MCF 10A (cell line): ENCODE results near the gene NSUN7. TPM values are rescaled to one million over a fixed set of nuclear protein-coding genes. Genes with fewer than 3 reads are reported as not detected.

Experiments used
- BruUV-seq: library from RNA; stranded (reverse); fragments of 400-500 nt; replicated peaks from 2 replicates; lab custom pipeline; 2021; lab: Mats Ljungman, UMichigan
- CTCF ChIA-PET: fragments of 300-600 bp; sonication (Branson Sonifier 250); formaldehyde crosslinking; extraction: SDS; loops from one replicate; lab custom pipeline; 2021; ENCODE audit warnings: antibody characterized with exemption, inconsistent platforms; lab: Yijun Ruan, JAX
- POLR2A ChIA-PET: fragments of 300-600, 350-650 bp; sonication (Branson Sonifier 250); formaldehyde crosslinking; extraction: SDS; loops from one replicate; lab custom pipeline; 2020; ENCODE audit warnings: antibody characterized with exemption, inconsistent platforms; lab: Yijun Ruan, JAX
- DNase-seq: peaks from one replicate; pipeline ENCODE4 v3.0.0-alpha.2; 2018; ENCODE audit not compliant: unreplicated experiment
- H3K27ac Mint-ChIP-seq: one replicate; pipeline ENCODE4 v1.8.0; 2022; ENCODE audit warnings: mild to moderate bottlenecking, low read depth, mixed read lengths; ENCODE audit not compliant: unreplicated experiment
- H3K27me3 Mint-ChIP-seq: one replicate; pipeline ENCODE4 v1.8.0; 2022; ENCODE audit warnings: mixed read lengths; ENCODE audit not compliant: insufficient read depth, unreplicated experiment
- H3K36me3 Mint-ChIP-seq: one replicate; pipeline ENCODE4 v1.8.0; 2022; ENCODE audit warnings: mild to moderate bottlenecking, moderate library complexity, mixed read lengths; ENCODE audit not compliant: insufficient read depth, unreplicated experiment
- H3K4me1 Mint-ChIP-seq: one replicate; pipeline ENCODE4 v1.8.0; 2022; ENCODE audit warnings: mixed read lengths; ENCODE audit not compliant: insufficient read depth, unreplicated experiment
- H3K4me3 Mint-ChIP-seq: one replicate; pipeline ENCODE4 v1.8.0; 2022; ENCODE audit warnings: mild to moderate bottlenecking, moderate library complexity, mixed read lengths; ENCODE audit not compliant: unreplicated experiment
- H3K9me3 Mint-ChIP-seq: one replicate; pipeline ENCODE4 v1.8.0; 2022; ENCODE audit warnings: mixed read lengths; ENCODE audit not compliant: unreplicated experiment
- CTCF ChIP-seq: fragments of 200-600 bp; IDR thresholded peaks from one replicate; pipeline ENCODE4 v1.8.0; 2022; ENCODE audit warnings: antibody characterized with exemption, mild to moderate bottlenecking; ENCODE audit not compliant: unreplicated experiment
- intact Hi-C: fragments of 100-400 bp; cut with micrococcal nuclease; formaldehyde crosslinking; loops from 2 replicates; pipeline ENCODE4 v1.14.1; 2022
- total RNA-seq: library from RNA; stranded (reverse); gene quantifications from 2 replicates; pipeline ENCODE4 v1.2.3, GENCODE V29; 2022

Gene NSUN7
- total RNA-seq, 1 experiment from 2014 or later = not detected

GRCh38 chr4:40820101-40820500 is 70.3 kb downstream of the NSUN7 start:
- H3K9me3 Mint-ChIP-seq = no peaks in the 10 kb centered on the region
- intact Hi-C loops = no loop called here
- DNase-seq = no peak
- no peak for TF ChIP-seq CTCF
- H3K4me1 Mint-ChIP-seq = no peaks in the 10 kb centered on the region
- no peaks in the 10 kb centered on the region for H3K27me3 Mint-ChIP-seq
- POLR2A ChIA-PET = interaction anchor here (0.6 kb wide), 1 partner anchor 13 kb away, joined by 4 read pairs; no protein-coding TSS in a partner anchor
- CTCF ChIA-PET = interaction anchor here (0.6 kb wide), 1 partner anchor 76 kb away, joined by 3 read pairs; no protein-coding TSS in a partner anchor
- no peak overlapping the region for H3K4me3 Mint-ChIP-seq
- H3K27ac Mint-ChIP-seq = peak overlapping the region; percentile 14
- peaks cover 91% of the 10 kb centered on the region for H3K36me3 Mint-ChIP-seq
- BruUV-seq = no TSS peak

DNA sequence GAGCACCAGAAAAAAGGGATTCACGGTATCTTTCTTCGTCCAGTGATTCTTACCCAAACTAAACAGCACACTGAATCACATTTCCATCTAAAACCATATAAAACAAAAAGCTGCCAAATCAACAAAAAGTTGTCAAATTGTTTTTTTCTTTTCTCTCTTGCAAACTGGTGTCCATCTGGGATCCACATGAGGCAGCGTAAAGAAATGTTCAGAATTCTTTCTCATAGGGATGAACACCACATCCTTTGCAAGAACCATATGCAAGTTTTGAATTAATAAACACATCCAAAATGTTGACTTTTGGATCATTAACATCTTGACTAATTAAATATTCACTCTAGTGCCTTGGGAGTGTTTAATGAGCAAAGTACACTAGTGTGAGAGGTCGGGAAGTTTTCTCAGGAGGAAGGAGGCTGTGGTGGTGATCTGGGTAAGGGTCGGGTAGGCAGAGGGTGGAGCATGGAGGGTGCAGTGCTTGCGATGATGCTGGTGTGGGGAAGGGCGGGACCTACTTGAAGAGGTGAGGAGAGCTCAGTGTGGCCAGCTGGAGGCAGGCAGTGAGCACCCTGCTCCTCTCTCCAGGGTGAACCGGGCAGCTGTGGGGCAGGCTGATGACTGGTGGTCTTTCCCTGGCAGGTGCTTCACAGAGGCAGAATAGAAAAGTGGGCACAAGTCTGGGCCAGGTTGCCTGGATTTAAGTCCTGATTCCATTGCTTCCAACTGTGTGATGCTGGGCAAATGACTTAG is 72.8 kb downstream of the NSUN7 start:
- Mint-ChIP-seq H3K36me3 (peaks cover 91% of the 10 kb centered on the region), H3K27me3 (no peaks in the 10 kb centered on the region), H3K27ac (no peak overlapping the region), H3K4me3 (no peak overlapping the region), H3K9me3 (no peaks in the 10 kb centered on the region), H3K4me1 (no peaks in the 10 kb centered on the region)
- BruUV-seq = no TSS peak
- no peak for TF ChIP-seq CTCF
- no peak for DNase-seq
- ChIA-PET CTCF (no interaction called here), POLR2A (no interaction called here)
- intact Hi-C loops = no loop called here

GRCh38 chr4:40825014-40825838 is 75.5 kb downstream of the NSUN7 start:
- Mint-ChIP-seq H3K36me3 (peaks cover 97% of the 10 kb centered on the region), H3K27ac (no peak overlapping the region), H3K27me3 (no peaks in the 10 kb centered on the region), H3K4me3 (no peak overlapping the region), H3K4me1 (no peaks in the 10 kb centered on the region), H3K9me3 (no peaks in the 10 kb centered on the region)
- CTCF ChIA-PET = interaction anchor here (0.8 to 1.2 kb wide), 3 partner anchors 13 to 88 kb away, joined by 3 to 4 read pairs (median 3); no protein-coding TSS in a partner anchor
- intact Hi-C loops = no loop called here
- no TSS peak for BruUV-seq
- POLR2A ChIA-PET = no interaction called here
- DNase-seq = no peak
- TF ChIP-seq CTCF = no peak

GRCh38 chr4:40826821-40827220 is 77.1 kb downstream of the NSUN7 start:
- intact Hi-C loops = no loop called here
- no peak for DNase-seq
- H3K9me3 Mint-ChIP-seq = no peaks in the 10 kb centered on the region
- H3K36me3 Mint-ChIP-seq = peaks cover 99% of the 10 kb centered on the region
- no peak for TF ChIP-seq CTCF
- CTCF ChIA-PET = interaction anchor here (0.6 kb wide), 1 partner anchor 7 kb away, joined by 3 read pairs; no protein-coding TSS in a partner anchor
- BruUV-seq = no TSS peak
- no peak overlapping the region for H3K27ac Mint-ChIP-seq
- H3K4me1 Mint-ChIP-seq = no peaks in the 10 kb centered on the region
- POLR2A ChIA-PET = no interaction called here
- no peaks in the 10 kb centered on the region for H3K27me3 Mint-ChIP-seq
- no peak overlapping the region for H3K4me3 Mint-ChIP-seq
